ENCODE data around the gene ARHGAP1.

ARHGAP1 gene

GRCh38 chr11:46698597-46698996 is 1.8 kb downstream of the ARHGAP1 start:
- no peak overlapping the region for H3K27ac Mint-ChIP-seq
- no peaks in the 10 kb centered on the region for H3K9me3 Mint-ChIP-seq
- H3K4me3 Mint-ChIP-seq, result peak overlapping the region; percentile 58
- H3K36me3 Mint-ChIP-seq (ENCODE audit: low read depth), result peaks cover 24% of the 10 kb centered on the region
- no peaks in the 10 kb centered on the region for H3K27me3 Mint-ChIP-seq (ENCODE audit: low read depth, poor library complexity)
- peaks cover 73% of the 10 kb centered on the region for H3K4me1 Mint-ChIP-seq
- no peak for TF ChIP-seq CTCF (IDR thresholded peaks at IDR 0.05)
- no peak for DNase-seq

GRCh38 chr11:46697723-46698122 is 2.7 kb downstream of the ARHGAP1 start:
- Mint-ChIP-seq H3K27me3 (ENCODE audit: low read depth, poor library complexity) (no peaks in the 10 kb centered on the region), H3K27ac (no peak overlapping the region), H3K9me3 (no peaks in the 10 kb centered on the region), H3K4me1 (peaks cover 72% of the 10 kb centered on the region), H3K36me3 (ENCODE audit: low read depth) (peaks cover 15% of the 10 kb centered on the region), H3K4me3 (no peak overlapping the region)
- no peak for DNase-seq
- TF ChIP-seq CTCF (IDR thresholded peaks at IDR 0.05), result no peak

GRCh38 chr11:46697303-46697702 is 3.1 kb downstream of the ARHGAP1 start:
- no peaks in the 10 kb centered on the region for H3K27me3 Mint-ChIP-seq (ENCODE audit: low read depth, poor library complexity)
- peaks cover 68% of the 10 kb centered on the region for H3K4me1 Mint-ChIP-seq
- peaks cover 11% of the 10 kb centered on the region for H3K36me3 Mint-ChIP-seq (ENCODE audit: low read depth)
- no peak overlapping the region for H3K27ac Mint-ChIP-seq
- H3K9me3 Mint-ChIP-seq, result no peaks in the 10 kb centered on the region
- no peak for TF ChIP-seq CTCF (IDR thresholded peaks at IDR 0.05)
- no peak overlapping the region for H3K4me3 Mint-ChIP-seq
- no peak for DNase-seq

GRCh38 chr11:46696212-46696558 is 4.2 kb downstream of the ARHGAP1 start:
- H3K27me3 Mint-ChIP-seq (ENCODE audit: low read depth, poor library complexity), result no peaks in the 10 kb centered on the region
- peak overlapping the region; percentile 39 for H3K27ac Mint-ChIP-seq
- H3K9me3 Mint-ChIP-seq, result no peaks in the 10 kb centered on the region
- no peak overlapping the region for H3K4me3 Mint-ChIP-seq
- no peak for TF ChIP-seq CTCF (IDR thresholded peaks at IDR 0.05)
- peaks cover 59% of the 10 kb centered on the region for H3K4me1 Mint-ChIP-seq
- peaks cover 5% of the 10 kb centered on the region for H3K36me3 Mint-ChIP-seq (ENCODE audit: low read depth)
- DNase-seq, result no peak

GRCh38 chr11:46695345-46696211 is 4.8 kb downstream of the ARHGAP1 start:
- Mint-ChIP-seq H3K4me3 (no peak overlapping the region), H3K9me3 (no peaks in the 10 kb centered on the region), H3K36me3 (ENCODE audit: low read depth) (peaks cover 8% of the 10 kb centered on the region), H3K27me3 (ENCODE audit: low read depth, poor library complexity) (no peaks in the 10 kb centered on the region), H3K27ac (peak overlapping the region; percentile 72), H3K4me1 (peaks cover 56% of the 10 kb centered on the region)
- no peak for TF ChIP-seq CTCF (IDR thresholded peaks at IDR 0.05)
- no peak for DNase-seq

GRCh38 chr11:46694607-46695006 is 5.8 kb downstream of the ARHGAP1 start:
- Mint-ChIP-seq H3K27ac (no peak overlapping the region), H3K4me1 (peaks cover 47% of the 10 kb centered on the region), H3K9me3 (no peaks in the 10 kb centered on the region), H3K4me3 (no peak overlapping the region), H3K36me3 (ENCODE audit: low read depth) (peaks cover 9% of the 10 kb centered on the region), H3K27me3 (ENCODE audit: low read depth, poor library complexity) (no peaks in the 10 kb centered on the region)
- DNase-seq, result no peak
- TF ChIP-seq CTCF (IDR thresholded peaks at IDR 0.05), result no peak
